ENCODE results near the gene ZNF225. TPM values are rescaled to one million over a fixed set of nuclear protein-coding genes. Genes with fewer than 3 reads are reported as not detected.

Gene ZNF225
- total RNA-seq, result 2.9 and 4.4 TPM in 2 replicates

GRCh38 chr19:44113138-44113783, at the start of gene ZNF225:
ZNF225 (plus strand) TSS chr19:44113399; CDS start chr19:44115828, 2,429 bp downstream.

GRCh38 chr19:44071824-44072542, 41.2 kb upstream of the ZNF225 start, which contains the start of gene ZNF284:
ZNF284 (plus strand) TSS chr19:44072159; CDS start chr19:44076390, 4,231 bp downstream.

GRCh38 chr19:44093931-44094765, 19.1 kb upstream of the ZNF225 start, which contains the start of gene ZNF224:
ZNF224 (plus strand) TSS chr19:44094361; CDS start chr19:44097874, 3,513 bp downstream.

GRCh38 chr19:44141191-44142058, 28.2 kb downstream of the ZNF225 start, which contains the start of gene ZNF234:
ZNF234 (plus strand) TSS chr19:44141554; CDS start chr19:44144633, 3,079 bp downstream.

GRCh38 chr19:44164673-44165512, 51.7 kb downstream of the ZNF225 start, which contains the start of gene ZNF226:
ZNF226 (plus strand) TSS chr19:44165100; CDS start chr19:44170081, 4,981 bp downstream.

Other genes starting within 250 kb of the ZNF225 start
- 1.7 and 2.4 TPM in 2 replicates for gene ZNF404, start 229.4 kb upstream of the ZNF225 start, total RNA-seq
- 4.8 and 11.5 TPM in 2 replicates for gene ZNF45, start 178.1 kb upstream of the ZNF225 start, total RNA-seq
- 7.6 and 10.6 TPM in 2 replicates for gene ZNF221, start 162.2 kb upstream of the ZNF225 start, total RNA-seq
- gene ZNF155, start 129.2 kb upstream of the ZNF225 start, total RNA-seq, result 2.8 and 3.6 TPM in 2 replicates
- 3.6 and 4.4 TPM in 2 replicates for gene ZNF230, start 110.4 kb upstream of the ZNF225 start, total RNA-seq
- 2.5 and 2.7 TPM in 2 replicates for gene ZNF222, start 88.0 kb upstream of the ZNF225 start, total RNA-seq
- 2.5 and 5.5 TPM in 2 replicates for gene ZNF223, start 61.4 kb upstream of the ZNF225 start, total RNA-seq
- gene ZNF284, start 41.2 kb upstream of the ZNF225 start, total RNA-seq, result 1.9 and 2.2 TPM in 2 replicates
- 8.3 and 20.1 TPM in 2 replicates for gene ZNF224, start 19.0 kb upstream of the ZNF225 start, total RNA-seq
- 5.7 and 15.0 TPM in 2 replicates for gene ZNF234, start 28.2 kb downstream of the ZNF225 start, total RNA-seq
- gene ZNF226, start 51.7 kb downstream of the ZNF225 start, total RNA-seq, result 14.2 and 21.7 TPM in 2 replicates
- gene ZNF227, start 99.1 kb downstream of the ZNF225 start, total RNA-seq, result 15.5 and 17.9 TPM in 2 replicates
- gene ZNF233, start 146.5 kb downstream of the ZNF225 start, total RNA-seq, result 0.10 and 0.25 TPM in 2 replicates
- 3.4 and 6.6 TPM in 2 replicates for gene ZNF235, start 191.6 kb downstream of the ZNF225 start, total RNA-seq
- 4.4 and 6.8 TPM in 2 replicates for gene ZNF112, start 243.3 kb downstream of the ZNF225 start, total RNA-seq

Data from cardiac ventricle fibroblast (primary cell).